IMR-90 (cell line): Measurements from ENCODE around the gene ARL14. TPM values are rescaled to one million over a fixed set of nuclear protein-coding genes. Genes with fewer than 3 reads are reported as not detected.

Experiments
- ATAC-seq: fragments of 200-7000 bp; cut with Tn5 transposase; 2 replicates; pipeline ENCODE4 v1.9.1; 2020; ENCODE audit warnings: low read depth, mild to moderate bottlenecking, moderate library complexity
- BruUV-seq: library from RNA; stranded (reverse); fragments of 400-500 nt; replicated peaks from 2 replicates; lab custom pipeline; 2021; lab: Mats Ljungman, UMichigan
- CTCF ChIA-PET: fragments of 300-600 bp; formaldehyde crosslinking; extraction: SDS; loops from one replicate; lab custom pipeline; 2021; ENCODE audit warnings: antibody characterized with exemption; lab: Yijun Ruan, JAX
- POLR2A ChIA-PET: fragments of 300-600 bp; sonication (Branson Sonifier 250); formaldehyde crosslinking; loops from one replicate; lab custom pipeline; 2022; ENCODE audit warnings: antibody characterized with exemption; ENCODE audit not compliant: unreplicated experiment; lab: Charles Lee
- DNase-seq: peaks from one replicate; pipeline ENCODE4 v3.0.0; 2013
- H2AFZ ChIP-seq: replicated peaks from 2 replicates; pipeline ENCODE3; 2013; ENCODE audit warnings: low read length, mild to moderate bottlenecking; ENCODE audit not compliant: poor library complexity
- H2AK5ac ChIP-seq: 2 replicates; pipeline ENCODE4 v1.6.1; 2013; ENCODE audit warnings: low read depth, low read length, inconsistent platforms
- H2AK9ac ChIP-seq: replicated peaks from 2 replicates; pipeline ENCODE3; 2013; ENCODE audit warnings: mild to moderate bottlenecking, low read depth, low read length, moderate library complexity; ENCODE audit not compliant: poor library complexity
- H2BK120ac ChIP-seq: 2 replicates; pipeline ENCODE4 v1.6.1; 2013; ENCODE audit warnings: low read depth, low read length, inconsistent platforms
- H2BK15ac ChIP-seq: 3 replicates; pipeline ENCODE4 v1.6.1; 2013; ENCODE audit warnings: low read depth, low read length, inconsistent platforms
- H2BK20ac ChIP-seq: 2 replicates; pipeline ENCODE4 v1.6.1; 2013; ENCODE audit warnings: low read depth, mild to moderate bottlenecking, inconsistent platforms, low read length, moderate library complexity
- H2BK5ac ChIP-seq: 2 replicates; pipeline ENCODE4 v1.6.1; 2013; ENCODE audit warnings: mild to moderate bottlenecking, low read depth, low read length, inconsistent platforms; ENCODE audit not compliant: poor library complexity, severe bottlenecking
- H3K14ac ChIP-seq: replicated peaks from 2 replicates; pipeline ENCODE4 v1.6.1; 2013; ENCODE audit warnings: low read depth, low read length, inconsistent platforms
- H3K18ac ChIP-seq: 2 replicates; pipeline ENCODE4 v1.6.1; 2013; ENCODE audit warnings: low read depth, low read length, control low read depth
- H3K23ac ChIP-seq: 2 replicates; pipeline ENCODE4 v1.6.1; 2013; ENCODE audit warnings: low read depth, low read length, inconsistent platforms
- H3K27ac ChIP-seq: 2 replicates; pipeline ENCODE4 v1.5.1; 2013; ENCODE audit warnings: mild to moderate bottlenecking, control low read depth, low read length; ENCODE audit not compliant: insufficient read depth
- H3K27me3 ChIP-seq: 2 replicates; pipeline ENCODE4 v1.6.1; 2013; ENCODE audit warnings: low read length; ENCODE audit not compliant: control insufficient read depth, insufficient read depth
- H3K36me3 ChIP-seq: 2 replicates; pipeline ENCODE4 v1.6.1; 2013; ENCODE audit warnings: low read length, mixed read lengths; ENCODE audit not compliant: control insufficient read depth, insufficient read depth
- H3K4ac ChIP-seq: 2 replicates; pipeline ENCODE4 v1.6.1; 2013; ENCODE audit warnings: low read depth, low read length, inconsistent platforms
- H3K4me1 ChIP-seq: 2 replicates; pipeline ENCODE4 v1.6.1; 2013; ENCODE audit warnings: low read length, mixed read lengths; ENCODE audit not compliant: control insufficient read depth, insufficient read depth
- H3K4me2 ChIP-seq: 2 replicates; pipeline ENCODE4 v1.6.1; 2013; ENCODE audit warnings: low read depth, mild to moderate bottlenecking, control low read depth, low read length, moderate library complexity
- H3K4me3 ChIP-seq: 2 replicates; pipeline ENCODE4 v1.5.1; 2013; ENCODE audit warnings: low read depth, mild to moderate bottlenecking, control low read depth, low read length, moderate library complexity; ENCODE audit not compliant: insufficient read depth
- H3K56ac ChIP-seq: 2 replicates; pipeline ENCODE4 v1.6.1; 2013; ENCODE audit warnings: low read length, inconsistent platforms; ENCODE audit not compliant: insufficient read depth; ENCODE audit errors: extremely low read depth
- H3K79me1 ChIP-seq, 2 experiments: 2 replicates each; pipeline ENCODE4 v1.6.1; 2013; ENCODE audit warnings: low read length in 2 of 2, inconsistent platforms in 1 of 2, low read depth in 1 of 2
- H3K9ac ChIP-seq: 2 replicates; pipeline ENCODE4 v1.6.1; 2013; ENCODE audit warnings: low read depth, low read length, control low read depth
- H3K9me1 ChIP-seq: 2 replicates; pipeline ENCODE4 v1.6.1; 2013; ENCODE audit warnings: low read length, inconsistent platforms; ENCODE audit not compliant: insufficient read depth
- H3K9me3 ChIP-seq: 2 replicates; pipeline ENCODE4 v1.6.1; 2013; ENCODE audit warnings: low read length; ENCODE audit not compliant: control insufficient read depth, insufficient read depth
- H4K20me1 ChIP-seq: 2 replicates; pipeline ENCODE4 v1.6.1; 2013; ENCODE audit warnings: low read length, inconsistent platforms; ENCODE audit not compliant: insufficient read depth
- H4K5ac ChIP-seq: 2 replicates; pipeline ENCODE4 v1.6.1; 2013; ENCODE audit warnings: mild to moderate bottlenecking, low read depth, low read length, control low read depth
- H4K8ac ChIP-seq, 2 experiments: 2 replicates each; pipeline ENCODE4 v1.6.1; 2013; ENCODE audit warnings: low read depth in 2 of 2, low read length in 2 of 2, control low read depth in 1 of 2, inconsistent platforms in 1 of 2
- H4K91ac ChIP-seq: 2 replicates; pipeline ENCODE4 v1.6.1; 2013; ENCODE audit warnings: low read depth, low read length, inconsistent platforms; ENCODE audit not compliant: insufficient read depth
- BHLHE40 ChIP-seq: fragments of 150-350 bp; IDR thresholded peaks from 2 replicates; pipeline ENCODE4 v1.6.1; 2016; ENCODE audit warnings: mild to moderate bottlenecking, low read depth, low read length
- CHD1 ChIP-seq: IDR thresholded peaks from 2 replicates; pipeline ENCODE4 v1.6.1; 2012; ENCODE audit warnings: low read depth, low read length, improper control_type of control experiment
- CTCF ChIP-seq: conservative IDR thresholded peaks from 2 replicates; pipeline ENCODE4 v1.5.1; 2012; ENCODE audit warnings: mild to moderate bottlenecking, low read depth, low read length, improper control_type of control experiment
- FOS ChIP-seq: fragments of 150-350 bp; IDR thresholded peaks from 2 replicates; pipeline ENCODE4 v1.6.1; 2016; ENCODE audit warnings: low read depth, low read length
- MAFK ChIP-seq: IDR thresholded peaks from 2 replicates; pipeline ENCODE4 v1.6.1; 2012; ENCODE audit warnings: low read depth, low read length, improper control_type of control experiment
- MAZ ChIP-seq: IDR thresholded peaks from 2 replicates; pipeline ENCODE4 v1.6.1; 2012; ENCODE audit warnings: low read depth, mild to moderate bottlenecking, low read length, improper control_type of control experiment, moderate library complexity, borderline replicate concordance
- RCOR1 ChIP-seq: IDR thresholded peaks from 2 replicates; pipeline ENCODE4 v1.6.1; 2012; ENCODE audit warnings: mild to moderate bottlenecking, low read length, improper control_type of control experiment; ENCODE audit not compliant: insufficient replicate concordance
- RFX5 ChIP-seq: IDR thresholded peaks from 2 replicates; pipeline ENCODE4 v1.8.0; 2012; ENCODE audit warnings: low read depth, mild to moderate bottlenecking, low read length, moderate library complexity
- SMC3 ChIP-seq: fragments of 150-350 bp; IDR thresholded peaks from 2 replicates; pipeline ENCODE4 v1.6.1; 2016; ENCODE audit warnings: low read depth, mild to moderate bottlenecking, antibody characterized with exemption, low read length, moderate library complexity
- USF2 ChIP-seq: fragments of 150-350 bp; IDR thresholded peaks from 2 replicates; pipeline ENCODE4 v1.6.1; 2017; ENCODE audit warnings: mild to moderate bottlenecking, antibody characterized with exemption, low read length, low read depth
- dilution Hi-C: fragments of 300-500 bp; cut with HindIII; formaldehyde crosslinking; loops from one replicate; pipeline ENCODE4 v1.14.3; 2018; ENCODE audit warnings: low sequenced_read_pairs; ENCODE audit not compliant: unreplicated experiment
- in situ Hi-C: fragments of 300-500 bp; cut with MboI; formaldehyde crosslinking; loops from 3 replicates; pipeline ENCODE4 v1.14.3; 2019; ENCODE audit warnings: low sequenced_read_pairs, inconsistent platforms, mixed read lengths
- intact Hi-C: fragments of 100-400 bp; cut with micrococcal nuclease; formaldehyde crosslinking; loops from 2 replicates; pipeline ENCODE4 v1.10.0; 2022
- polyA plus RNA-seq, 3 experiments: library from polyadenylated mRNA; depleted of rRNA; stranded (reverse); fragments of >200 nt; gene quantifications; 2 replicates each; pipeline ENCODE4 v1.2.3, GENCODE V29; 2012; ENCODE audit warnings: low replicate concordance in 1 of 3
- total RNA-seq: library from RNA; depleted of rRNA; stranded (reverse); fragments of >200 nt; gene quantifications from 2 replicates; pipeline ENCODE4 v1.2.3, GENCODE V29; 2012

The ARL14 gene
- total and polyA plus RNA-seq, 2 of the 4 experiments (the other 2 are of a cell fraction): 0.15 to 0.18 TPM

- H3K56ac ChIP-seq: no peak overlapping the region
- H3K9me1 ChIP-seq: no peaks in the 10 kb centered on the region
- no peak overlapping the region for H4K91ac ChIP-seq
- H2AK9ac ChIP-seq: no peak overlapping the region
- H4K5ac ChIP-seq: no peak overlapping the region
- H3K4me2 ChIP-seq: no peak overlapping the region
- POLR2A ChIA-PET: no interaction called here
- H3K18ac ChIP-seq: no peak overlapping the region
- no peak overlapping the region for H3K9ac ChIP-seq
- no peak overlapping the region for H2BK5ac ChIP-seq
- H4K8ac ChIP-seq: no peak overlapping the region
- in situ Hi-C loops (no loop called here), dilution Hi-C loops (no loop called here), intact Hi-C loops (no loop called here)
- DNase-seq (no peak), ATAC-seq (no peak)
- H2BK120ac ChIP-seq: no peak overlapping the region
- H3K79me1 ChIP-seq: no peaks in the 10 kb centered on the region
- H3K36me3 ChIP-seq: no peaks in the 10 kb centered on the region
- H2BK15ac ChIP-seq: no peak overlapping the region
- no peaks in the 10 kb centered on the region for H3K27me3 ChIP-seq
- no peak overlapping the region for H3K23ac ChIP-seq
- no peak overlapping the region for H2BK20ac ChIP-seq
- no peak for TF ChIP-seq MAFK
- no peak for TF ChIP-seq SMC3
- TF ChIP-seq CHD1: no peak
- no peak for TF ChIP-seq RFX5
- no peak for TF ChIP-seq BHLHE40
- no peak for TF ChIP-seq CTCF
- no peak for TF ChIP-seq FOS
- TF ChIP-seq MAZ: no peak
- no peak for TF ChIP-seq USF2
- no peak for TF ChIP-seq RCOR1
- H2AK5ac ChIP-seq: no peak overlapping the region
- CTCF ChIA-PET: no interaction called here
- no peak overlapping the region for H3K14ac ChIP-seq
- H3K4me1 ChIP-seq: no peaks in the 10 kb centered on the region
- H4K20me1 ChIP-seq: no peaks in the 10 kb centered on the region
- H3K4me3 ChIP-seq: no peak overlapping the region
- H2AFZ ChIP-seq: no peak overlapping the region
- no TSS peak for BruUV-seq
- H3K27ac ChIP-seq: no peak overlapping the region
- no peak overlapping the region for H3K4ac ChIP-seq
- H3K9me3 ChIP-seq: no peaks in the 10 kb centered on the region
Measured at GRCh38 chr3:160635213-160635612, 41.7 kb upstream of the ARL14 start.
